ENCODE data around the gene PLTP. TPM values are rescaled to one million over a fixed set of nuclear protein-coding genes. Genes with fewer than 3 reads are reported as not detected.

Gene PLTP
- total RNA-seq, 4 donors from 2014 or later: 109 to 342 (median 176) TPM

GRCh38 chr20:45953672-45954071, 41.7 kb upstream of the PLTP start:
- Histone ChIP-seq H3K9me3 (no peaks in the 10 kb centered on the region), H3K4me3 (no peak overlapping the region), H3K4me1 (no peaks in the 10 kb centered on the region), H3K27me3 (no peaks in the 10 kb centered on the region), H3K36me3 (peaks cover 59 to 88% (median 87%) of the 10 kb centered on the region in 4 donors), H3K27ac (replicated peaks in 1 of 4) (no peak overlapping the region)
- intact Hi-C loops (cut with DNase I): no loop called here
- WGBS: 100% methylated on average over 1 of the region's 9 CpGs
- no peak for DNase-seq (ENCODE audit: extremely low spot score)
- TF ChIP-seq POLR2AphosphoS5 (IDR thresholded peaks at IDR 0.05) (no peak), EP300 (IDR thresholded peaks at IDR 0.05) (no peak), POLR2A (IDR thresholded peaks at IDR 0.05; ENCODE audit: low read depth) (no peak)

GRCh38 chr20:45952861-45953260, 40.9 kb upstream of the PLTP start:
- no peaks in the 10 kb centered on the region for H3K9me3 ChIP-seq
- peaks cover 60 to 88% (median 87%) of the 10 kb centered on the region in 4 donors for H3K36me3 ChIP-seq
- intact Hi-C loops (cut with DNase I): no loop called here
- H3K4me1 ChIP-seq: no peaks in the 10 kb centered on the region
- H3K27ac ChIP-seq (replicated peaks in 1 of 4): no peak overlapping the region
- WGBS: 90% methylated on average over 5 of the region's 5 CpGs
- DNase-seq (ENCODE audit: extremely low spot score): no peak
- no peak for TF ChIP-seq EP300 (IDR thresholded peaks at IDR 0.05)
- TF ChIP-seq POLR2A (IDR thresholded peaks at IDR 0.05; ENCODE audit: low read depth): no peak
- TF ChIP-seq POLR2AphosphoS5 (IDR thresholded peaks at IDR 0.05): no peak
- no peak for TF ChIP-seq CTCF (IDR thresholded peaks at IDR 0.05)
- no peaks in the 10 kb centered on the region for H3K27me3 ChIP-seq
- no peak overlapping the region for H3K4me3 ChIP-seq

GRCh38 chr20:45951925-45952834, 40.2 kb upstream of the PLTP start:
- H3K36me3 ChIP-seq: peaks cover 59 to 88% (median 87%) of the 10 kb centered on the region in 4 donors
- no peak overlapping the region for H3K27ac ChIP-seq (replicated peaks in 1 of 4)
- H3K4me3 ChIP-seq: no peak overlapping the region
- DNase-seq (ENCODE audit: extremely low spot score): no peak
- TF ChIP-seq POLR2AphosphoS5 (IDR thresholded peaks at IDR 0.05): peak in 1 of 2 donors; percentile 4
- TF ChIP-seq POLR2A (IDR thresholded peaks at IDR 0.05; ENCODE audit: low read depth): no peak
- 90% methylated on average over 8 of the region's 19 CpGs for WGBS
- no peaks in the 10 kb centered on the region for H3K27me3 ChIP-seq
- intact Hi-C loops (cut with DNase I): no loop called here
- H3K9me3 ChIP-seq: no peaks in the 10 kb centered on the region
- no peaks in the 10 kb centered on the region for H3K4me1 ChIP-seq

GRCh38 chr20:45950330-45950646, 38.3 kb upstream of the PLTP start:
- 81% methylated on average over 9 of the region's 9 CpGs for WGBS
- intact Hi-C loops (cut with DNase I): no loop called here
- no peaks in the 10 kb centered on the region for H3K9me3 ChIP-seq
- no peak for DNase-seq (ENCODE audit: extremely low spot score)
- H3K4me1 ChIP-seq: peaks cover 0 to 14% (median 8%) of the 10 kb centered on the region in 4 donors
- TF ChIP-seq POLR2AphosphoS5 (IDR thresholded peaks at IDR 0.05) (no peak), EP300 (IDR thresholded peaks at IDR 0.05) (no peak), POLR2A (IDR thresholded peaks at IDR 0.05; ENCODE audit: low read depth) (no peak), CTCF (IDR thresholded peaks at IDR 0.05) (no peak)
- no peak overlapping the region for H3K4me3 ChIP-seq
- no peak overlapping the region for H3K27ac ChIP-seq (replicated peaks in 1 of 4)
- no peaks in the 10 kb centered on the region for H3K27me3 ChIP-seq
- peaks cover 58 to 92% (median 88%) of the 10 kb centered on the region in 4 donors for H3K36me3 ChIP-seq

GRCh38 chr20:45949542-45950329, 37.8 kb upstream of the PLTP start:
- Histone ChIP-seq H3K9me3 (no peaks in the 10 kb centered on the region), H3K36me3 (peaks cover 63 to 94% (median 93%) of the 10 kb centered on the region in 4 donors), H3K27ac (replicated peaks in 1 of 4) (peak overlapping the region in 1 of 4 donors; percentile 6), H3K4me1 (peaks cover 0 to 14% (median 8%) of the 10 kb centered on the region in 4 donors), H3K4me3 (no peak overlapping the region), H3K27me3 (no peaks in the 10 kb centered on the region)
- no peak for DNase-seq (ENCODE audit: extremely low spot score)
- 76% methylated on average over 6 of the region's 13 CpGs for WGBS
- TF ChIP-seq POLR2AphosphoS5 (IDR thresholded peaks at IDR 0.05) (peak in 1 of 2 donors; percentile 31), POLR2A (IDR thresholded peaks at IDR 0.05; ENCODE audit: low read depth) (no peak), CTCF (IDR thresholded peaks at IDR 0.05) (no peak), EP300 (IDR thresholded peaks at IDR 0.05) (no peak)
- intact Hi-C loops (cut with DNase I): no loop called here
